Activated naive CD4-positive, alpha-beta T cell treated with anti-CD3 and anti-CD28 coated beads, Interleukin-2, amount 50 U/mL, for 16 hours (primary cell): Measurements from ENCODE around the gene ZSCAN16.
"Not testable (repeated sequence)": the region's sequence is repeated elsewhere in the genome, so short reads cannot be mapped to it uniquely, and the experiment has no call there.

Source experiments
- DNase-seq: peaks from one replicate; pipeline ENCODE4 v3.0.0-alpha.2; 2020

Gene ZSCAN16

DNA sequence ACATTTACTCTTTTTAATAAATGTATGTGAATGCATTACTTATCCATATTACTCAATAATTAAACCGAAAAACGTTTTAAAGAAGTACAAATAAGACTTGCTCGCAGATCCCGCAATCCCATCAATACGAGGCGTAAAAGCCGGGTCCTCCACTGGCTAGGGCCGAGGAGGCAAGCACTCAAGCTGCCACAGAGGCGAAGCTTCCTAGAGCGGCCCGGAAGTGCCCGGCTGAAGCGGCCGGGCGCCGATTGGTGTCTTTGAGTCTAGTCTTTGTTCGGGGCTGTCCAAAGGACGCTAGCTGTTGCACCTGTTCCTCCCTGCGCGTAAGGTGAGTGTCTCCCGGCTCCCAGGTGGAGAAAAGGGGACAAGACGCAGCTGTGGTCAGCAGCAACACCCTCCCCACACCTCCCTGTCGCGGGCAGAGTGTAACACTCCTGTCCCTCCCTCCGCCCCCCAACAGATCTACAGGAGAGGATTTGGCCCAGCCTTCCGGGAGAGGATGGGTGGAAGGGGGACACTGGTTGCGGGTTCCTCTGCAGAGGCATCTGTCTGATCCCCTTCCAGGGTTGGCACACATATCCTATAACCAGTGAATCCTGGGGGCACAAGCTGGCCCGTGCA is at the start of gene ZSCAN16:
ZSCAN16 (plus strand) TSS at position 260 of the 621 bp plus-strand sequence. CDS start 835 bp downstream, outside the sequence.
- DNase-seq: peak; percentile 76

DNA sequence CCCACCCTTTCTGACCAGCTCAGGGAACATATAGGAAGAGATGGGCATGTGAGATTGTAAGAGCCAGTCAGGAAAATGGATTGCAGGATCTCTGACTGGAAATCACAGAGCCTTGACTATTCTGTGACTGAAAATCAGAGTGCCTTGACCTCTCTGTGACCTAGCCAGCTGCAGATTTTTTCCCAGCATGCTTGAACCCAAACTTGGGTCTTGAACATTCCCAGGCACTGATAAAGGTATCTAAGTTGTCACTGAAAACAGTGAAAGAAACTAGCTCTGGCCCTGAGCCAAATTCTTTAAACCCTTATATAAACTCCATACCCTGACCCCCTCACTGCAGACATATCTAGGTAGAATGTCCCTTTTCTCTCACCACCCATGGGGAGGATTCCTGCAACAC is 46.4 kb upstream of the ZSCAN16 start:
- DNase-seq: no peak

DNA sequence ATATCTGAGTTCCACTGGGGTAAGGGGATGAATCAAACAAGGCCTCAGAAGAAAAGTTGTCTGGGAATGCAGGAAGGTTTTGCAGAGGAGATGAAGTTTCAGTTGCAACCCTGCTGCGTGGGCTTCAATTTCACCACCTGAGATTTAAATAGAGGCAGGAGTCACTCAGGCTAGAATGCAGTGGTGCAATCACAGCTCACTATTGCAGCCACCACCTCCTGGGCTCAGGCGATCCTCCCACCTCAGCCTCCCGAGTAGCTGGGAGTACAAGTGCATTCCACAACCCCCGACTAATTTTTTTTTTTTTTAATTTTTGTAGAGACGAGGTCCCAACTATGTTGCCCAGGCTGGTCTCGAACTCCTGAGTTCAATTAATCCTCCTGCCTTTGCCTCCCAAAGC is 45.6 kb upstream of the ZSCAN16 start:
- no peak for DNase-seq

DNA sequence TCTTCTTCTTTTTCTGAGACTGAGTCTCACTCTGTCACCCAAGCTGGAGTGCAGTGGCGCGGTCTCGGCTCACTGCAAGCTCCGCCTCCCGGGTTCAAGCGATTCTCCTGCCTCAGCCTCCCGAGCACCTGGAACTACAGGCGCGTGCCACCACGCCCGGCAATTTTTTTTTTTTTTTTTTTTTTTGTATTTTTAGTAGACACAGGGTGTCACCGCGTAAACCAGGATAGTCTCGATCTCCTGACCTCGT is 44.1 kb upstream of the ZSCAN16 start, which contains the start of gene ZNF165:
ZNF165 (plus strand) TSS at position 188 of the 250 bp plus-strand sequence. CDS start 4,913 bp downstream, outside the sequence.
- not testable (repeated sequence) for DNase-seq

DNA sequence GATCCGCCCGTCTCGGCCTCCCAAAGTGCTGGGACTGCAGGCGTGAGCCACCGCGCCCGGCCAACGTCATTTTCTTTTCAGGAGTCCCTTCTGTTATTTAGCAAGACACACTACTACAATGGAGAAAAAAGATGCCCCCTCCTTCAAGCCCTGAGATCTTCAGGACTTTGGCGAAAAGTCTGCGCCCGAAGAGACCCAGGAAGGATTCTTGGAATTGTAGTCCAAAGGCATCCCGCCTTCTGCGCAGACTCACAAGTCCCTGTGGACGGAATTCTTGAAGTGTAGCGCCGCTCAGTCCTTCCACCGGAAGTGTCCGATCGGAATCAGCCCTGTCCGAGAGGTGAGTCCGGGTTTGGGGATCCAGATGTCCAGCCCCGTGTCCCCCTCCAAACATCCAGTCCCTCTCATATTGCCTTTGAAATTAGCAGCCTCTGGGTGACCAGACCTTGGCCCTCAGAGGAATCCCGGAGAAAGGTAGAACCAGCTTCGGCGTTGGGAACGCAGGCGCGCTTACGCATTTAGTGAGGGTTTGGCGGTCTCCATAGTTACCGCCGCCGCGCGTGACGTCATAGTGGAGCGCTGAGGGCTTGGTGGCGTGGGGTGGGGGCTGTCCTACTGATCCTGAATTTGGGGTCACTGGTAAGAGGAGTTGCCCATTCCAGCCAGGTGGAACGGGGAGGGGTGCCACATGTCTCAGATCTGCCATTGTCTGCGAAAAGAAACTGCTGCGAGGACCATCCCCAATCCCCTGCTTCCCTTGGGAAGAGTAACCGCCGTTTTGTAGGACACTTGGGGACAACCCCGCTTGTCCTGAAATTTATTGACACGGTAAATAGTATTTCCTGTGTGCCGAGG is 43.6 kb upstream of the ZSCAN16 start:
- DNase-seq: peak; percentile 89

DNA sequence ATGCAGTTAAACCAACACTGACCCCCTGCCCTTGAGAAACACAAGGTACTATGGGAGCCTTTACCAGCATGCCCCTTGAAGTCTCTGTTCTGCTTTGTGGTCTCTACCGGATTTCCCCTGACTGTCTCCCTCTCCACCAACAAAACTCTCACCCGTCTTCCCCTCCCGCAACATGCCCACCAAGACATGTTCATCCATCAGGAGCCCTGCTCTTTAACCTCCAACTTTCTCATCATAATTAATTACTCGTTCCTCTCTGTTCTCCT is 43.0 kb upstream of the ZSCAN16 start:
- DNase-seq: no peak

DNA sequence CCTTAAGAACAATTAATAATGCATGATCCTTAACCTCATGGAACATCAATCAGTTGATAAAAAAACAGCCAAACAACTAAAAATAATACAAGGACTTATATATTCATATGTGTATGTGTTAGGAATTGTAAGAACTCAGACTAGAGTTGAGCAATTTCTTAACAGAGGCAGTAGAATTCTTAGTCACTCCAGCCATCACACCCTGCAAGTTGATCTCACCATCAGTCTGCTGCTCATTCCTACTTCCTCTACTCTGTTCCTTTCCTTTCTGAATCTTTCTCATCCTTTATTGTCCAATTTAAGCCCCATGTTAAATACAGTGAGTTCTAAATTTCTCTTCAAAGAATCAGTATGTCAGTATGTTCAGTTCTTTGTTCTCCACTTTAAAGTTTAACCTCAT is 41.5 kb upstream of the ZSCAN16 start:
- DNase-seq: no peak

DNA sequence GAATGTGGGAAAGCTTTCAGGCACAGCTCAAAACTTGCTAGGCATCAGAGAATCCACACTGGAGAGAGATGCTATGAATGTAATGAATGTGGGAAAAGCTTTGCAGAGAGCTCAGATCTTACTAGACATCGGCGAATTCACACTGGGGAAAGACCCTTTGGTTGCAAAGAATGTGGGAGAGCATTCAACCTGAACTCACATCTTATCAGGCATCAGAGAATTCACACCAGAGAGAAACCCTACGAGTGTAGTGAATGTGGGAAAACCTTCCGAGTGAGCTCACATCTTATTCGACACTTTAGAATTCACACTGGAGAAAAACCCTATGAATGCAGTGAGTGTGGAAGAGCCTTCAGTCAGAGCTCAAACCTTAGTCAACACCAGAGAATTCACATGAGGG is 35.4 kb upstream of the ZSCAN16 start:
- no peak for DNase-seq

DNA sequence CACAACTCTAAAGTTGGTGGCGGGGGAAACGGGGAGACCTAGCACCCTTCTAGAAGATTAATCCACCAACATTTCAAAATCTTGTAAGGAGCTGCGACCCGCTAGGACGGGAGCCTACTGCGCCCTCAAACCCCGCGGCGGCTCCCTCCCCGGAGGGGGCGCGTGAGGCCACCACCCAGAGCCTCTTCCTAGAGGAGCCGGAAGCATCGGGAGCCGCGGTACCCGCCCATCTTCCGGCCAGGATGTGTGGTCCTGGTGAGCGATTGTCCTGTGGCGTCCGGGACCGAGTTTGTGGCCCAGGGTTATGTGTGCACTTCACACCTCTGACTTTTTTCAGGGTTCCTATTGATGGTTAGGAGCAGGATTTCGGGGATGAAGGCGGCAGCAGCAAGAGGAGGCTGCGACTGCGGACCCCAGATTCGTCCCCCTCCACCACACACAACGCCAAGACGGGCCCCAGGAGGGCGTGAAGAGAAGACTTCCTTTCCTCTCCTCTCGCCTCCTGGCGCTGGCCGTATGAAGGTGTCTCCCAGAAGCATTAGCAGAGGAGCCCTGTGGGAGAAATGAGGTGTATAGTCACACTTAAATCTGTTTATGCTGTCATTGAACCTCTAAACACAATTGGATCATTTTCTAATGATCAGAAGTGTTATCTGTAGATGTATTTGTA is 33.4 kb upstream of the ZSCAN16 start:
- DNase-seq: no peak

DNA sequence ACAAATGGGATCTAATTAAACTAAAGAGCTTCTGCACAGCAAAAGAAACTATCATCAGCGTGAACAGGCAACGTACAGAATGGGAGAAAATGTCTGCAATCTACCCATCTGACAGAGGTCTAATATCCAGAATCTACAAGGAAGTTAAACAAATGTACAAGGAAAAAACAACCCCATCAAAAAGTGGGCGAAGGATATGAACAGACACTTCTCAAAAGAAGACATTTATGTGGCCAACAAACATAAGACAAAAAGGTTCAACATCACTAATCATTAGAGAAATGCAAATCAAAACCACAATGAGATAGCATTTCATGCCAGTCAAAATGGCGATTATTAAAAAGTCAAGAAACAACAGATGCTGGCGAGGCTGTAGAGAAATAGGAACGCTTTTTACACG is 22.2 kb upstream of the ZSCAN16 start:
- DNase-seq: not testable (repeated sequence)

DNA sequence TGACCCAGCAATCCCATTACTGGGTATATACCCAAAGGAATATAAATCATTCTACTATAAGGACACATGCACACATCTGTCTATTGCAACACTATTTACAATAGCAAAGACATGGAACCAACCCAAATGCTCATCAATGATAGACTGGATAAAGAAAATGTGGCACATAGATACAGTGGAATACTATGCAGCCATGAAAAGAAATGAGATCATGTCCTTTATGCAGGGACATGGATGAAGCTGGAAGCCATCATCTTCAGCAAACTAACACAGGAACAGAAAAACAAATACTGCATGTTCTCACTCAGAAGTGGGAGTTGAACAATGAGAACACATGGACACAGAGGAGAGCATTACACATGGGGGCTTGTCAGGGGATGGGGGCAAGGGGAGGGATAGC is 21.7 kb upstream of the ZSCAN16 start:
- DNase-seq: not testable (repeated sequence)

DNA sequence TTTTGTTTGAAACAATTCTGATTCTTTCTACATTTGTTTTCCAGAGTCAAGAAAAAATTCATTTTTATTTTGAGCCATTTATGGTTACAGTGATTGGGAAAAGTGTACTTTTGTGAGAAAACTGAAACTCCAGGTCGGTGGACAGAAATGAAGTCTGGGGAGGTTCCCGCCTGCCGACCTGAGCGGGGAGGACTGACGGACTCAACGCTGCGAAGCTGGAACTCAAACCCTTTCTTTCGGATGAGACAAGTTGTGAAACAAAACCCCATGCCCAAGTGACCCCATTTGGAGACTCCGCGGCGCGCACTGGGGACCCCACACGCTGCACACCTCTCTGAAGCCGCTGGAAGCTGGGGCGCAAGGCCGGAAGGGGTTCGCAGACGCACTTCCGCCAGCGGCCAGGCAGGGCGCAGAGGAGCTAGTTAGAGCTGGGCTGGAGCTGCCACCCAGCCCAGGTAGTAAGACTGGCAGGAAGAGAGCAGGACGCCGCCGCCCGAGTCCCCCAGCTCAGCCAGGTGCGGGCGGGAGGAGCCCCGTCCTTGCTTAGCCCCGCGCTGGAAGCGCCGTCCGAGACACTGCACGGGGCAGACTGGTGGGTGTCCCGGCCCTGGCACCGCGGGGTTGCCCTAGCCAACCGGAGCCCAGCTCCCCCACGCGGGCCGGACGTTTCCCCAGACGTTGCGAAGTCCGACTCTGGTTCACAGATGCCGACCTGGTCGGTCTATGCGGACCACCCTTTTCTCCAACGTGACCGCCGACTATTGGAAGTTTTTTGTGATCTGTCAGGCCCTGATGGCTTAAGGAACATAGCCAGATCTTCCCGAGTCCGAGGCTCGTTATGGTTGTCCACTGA is 19.8 kb upstream of the ZSCAN16 start:
- peak; percentile 85 for DNase-seq

DNA sequence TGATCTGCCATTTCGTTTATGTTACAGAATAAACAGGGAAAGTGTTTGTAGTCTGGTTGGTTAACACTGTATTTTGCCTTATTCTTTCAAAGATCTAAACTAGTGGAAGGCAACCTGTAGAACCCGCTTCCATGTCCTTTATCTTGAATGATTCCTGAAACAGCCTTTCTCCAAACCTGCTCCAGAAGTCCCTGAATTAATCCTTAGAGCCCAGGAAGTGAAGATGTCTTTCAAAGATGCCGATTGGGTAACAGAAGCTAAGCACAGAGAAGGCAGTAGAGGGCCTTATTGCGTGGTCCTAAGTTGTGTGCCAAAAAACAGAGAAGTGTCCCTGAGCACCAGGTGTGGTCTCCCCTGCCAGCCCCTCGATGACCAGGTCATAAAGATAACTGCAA is 19.2 kb upstream of the ZSCAN16 start:
- no peak for DNase-seq

DNA sequence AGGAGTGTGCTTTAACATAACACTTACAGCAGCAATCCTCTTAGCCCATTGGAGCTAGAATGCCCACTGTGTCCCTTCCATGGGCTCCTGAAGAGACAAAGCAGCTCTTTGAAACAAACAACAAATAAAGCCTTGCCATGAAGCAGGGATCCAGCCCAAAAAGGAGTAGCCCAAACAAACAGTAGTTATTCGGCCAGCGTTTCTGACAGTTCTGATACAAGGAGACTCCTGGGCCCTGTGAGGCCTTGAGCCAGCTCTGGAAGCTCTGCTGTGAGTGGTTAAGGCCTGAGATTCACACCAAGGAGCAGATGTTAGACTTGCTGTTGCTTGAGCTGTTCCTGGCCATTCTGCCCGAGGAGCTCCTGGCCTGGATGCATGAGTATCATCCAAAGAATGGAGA is 16.9 kb upstream of the ZSCAN16 start:
- no peak for DNase-seq

DNA sequence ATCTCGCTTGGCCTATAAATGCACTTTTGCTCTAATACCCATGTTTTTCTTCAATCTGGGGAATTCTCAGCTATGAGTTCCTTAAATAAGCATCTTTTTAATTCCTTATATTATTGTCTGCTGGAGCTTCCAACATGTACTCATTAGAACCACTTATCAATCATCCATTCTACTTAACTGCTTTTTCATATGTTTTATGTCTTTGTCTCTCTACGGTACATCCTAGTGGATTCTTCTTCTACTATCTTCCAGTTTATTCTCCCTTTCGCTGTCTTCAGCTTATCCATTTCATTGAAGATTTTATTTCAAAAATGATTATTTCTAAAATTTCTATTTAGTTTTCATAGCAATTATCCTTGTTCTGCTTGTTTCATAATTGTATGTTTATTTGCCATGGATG is 12.4 kb upstream of the ZSCAN16 start:
- no peak for DNase-seq

DNA sequence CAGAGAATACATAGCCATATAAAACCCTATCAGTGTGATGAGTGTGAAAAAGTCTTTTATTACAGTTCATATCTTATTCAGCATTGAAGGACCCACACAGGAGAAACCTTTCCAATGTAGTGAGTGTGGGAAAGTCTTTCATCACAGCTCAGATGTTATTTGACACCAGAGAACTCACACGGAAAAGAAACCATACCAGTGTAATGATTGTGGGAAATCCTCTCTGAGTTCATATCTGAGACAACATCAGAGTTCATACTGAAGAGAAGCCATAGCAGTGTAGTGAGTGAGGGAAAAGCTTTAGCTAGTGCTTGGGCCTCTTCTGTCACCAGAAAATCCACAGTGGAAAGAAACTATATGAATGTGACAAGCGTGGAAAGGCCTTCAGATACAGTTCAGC is 8.6 kb upstream of the ZSCAN16 start:
- no peak for DNase-seq

DNA sequence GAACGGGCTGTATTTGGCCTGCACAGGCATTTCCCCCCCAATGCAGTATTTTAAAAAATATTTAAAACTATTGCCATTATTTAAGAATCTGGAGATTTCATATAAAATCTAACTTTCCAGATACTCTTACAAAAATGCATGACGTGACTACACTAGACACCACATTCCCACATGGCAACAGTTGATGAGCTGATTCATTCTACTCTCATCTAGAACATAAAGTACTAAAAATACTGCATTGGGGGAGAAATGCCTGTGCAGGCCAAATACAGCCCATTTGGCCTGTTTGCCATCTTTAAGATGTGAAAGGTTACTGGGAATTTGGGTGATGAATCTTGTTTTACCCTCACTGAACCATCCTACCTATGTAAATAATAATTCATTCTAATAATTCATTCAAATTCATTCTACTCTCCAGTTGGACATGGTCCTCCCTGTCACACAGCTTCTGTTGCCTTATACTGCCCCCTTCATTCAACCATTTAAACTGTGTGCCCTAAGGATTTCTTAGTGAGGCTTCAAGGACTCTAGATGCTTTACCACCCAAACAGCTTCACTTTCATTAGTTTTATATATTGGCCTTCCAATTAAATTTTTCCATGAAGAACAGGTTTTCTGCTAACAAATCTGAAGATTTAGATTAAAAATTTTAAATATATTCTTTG is 6.9 kb upstream of the ZSCAN16 start:
- DNase-seq: no peak

DNA sequence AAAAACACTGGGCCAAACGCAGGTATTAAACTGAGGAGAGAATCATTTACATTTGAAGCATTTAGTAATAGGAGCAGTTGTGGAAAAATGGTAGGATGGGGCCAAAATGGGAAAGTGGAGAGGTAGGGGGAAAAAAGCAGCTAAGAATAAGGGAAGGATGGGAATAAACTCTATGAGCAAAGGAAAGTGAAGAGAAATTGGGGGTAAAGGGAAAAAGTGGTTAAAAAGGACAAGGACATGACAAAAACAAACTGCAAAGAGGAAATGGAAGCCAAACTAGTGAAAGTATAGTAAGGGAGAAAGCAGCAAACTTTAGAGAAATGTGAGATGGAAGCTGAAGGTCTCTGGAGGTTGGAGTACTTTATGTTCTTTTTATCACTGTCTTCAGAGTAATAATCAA is 6.2 kb upstream of the ZSCAN16 start:
- no peak for DNase-seq

DNA sequence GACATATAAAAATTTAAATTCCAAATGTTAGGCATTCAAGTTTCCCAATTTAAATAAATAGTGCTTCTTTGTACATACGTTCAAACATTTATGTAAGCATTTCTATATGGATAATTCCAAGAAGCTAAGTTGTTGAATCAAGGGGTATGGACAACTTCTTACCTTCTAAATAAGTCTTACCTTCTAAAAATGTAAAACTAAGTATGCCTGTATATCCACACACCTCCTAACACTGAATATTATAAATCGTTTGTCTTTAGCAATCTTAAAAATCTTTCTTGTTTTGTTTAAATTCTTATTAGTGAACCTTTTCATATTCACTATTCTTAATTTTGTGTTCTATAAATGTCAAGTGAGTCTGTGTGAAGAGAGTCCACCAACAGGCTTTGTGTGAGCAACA is 2.5 kb upstream of the ZSCAN16 start:
- DNase-seq: no peak

DNA sequence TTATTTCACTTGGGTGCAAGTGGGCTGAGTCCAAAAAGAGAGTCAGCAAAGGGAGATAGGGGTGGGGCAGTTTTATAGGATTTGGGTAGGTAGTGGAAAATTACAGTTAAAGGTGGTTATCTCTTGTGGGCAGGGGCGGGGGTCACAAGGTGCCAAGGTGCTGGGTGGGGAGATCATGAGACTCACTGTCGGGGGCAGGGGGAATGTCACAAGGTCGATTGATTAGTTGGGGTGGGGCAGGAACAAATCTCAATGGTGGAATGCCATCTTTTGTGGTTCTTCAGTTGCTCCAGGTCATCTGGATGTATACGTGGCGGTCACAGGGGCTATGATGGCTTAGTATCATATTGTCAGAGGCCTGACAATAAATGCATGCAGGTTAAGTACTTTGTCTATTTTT is 2.1 kb upstream of the ZSCAN16 start:
- not testable (repeated sequence) for DNase-seq

DNA sequence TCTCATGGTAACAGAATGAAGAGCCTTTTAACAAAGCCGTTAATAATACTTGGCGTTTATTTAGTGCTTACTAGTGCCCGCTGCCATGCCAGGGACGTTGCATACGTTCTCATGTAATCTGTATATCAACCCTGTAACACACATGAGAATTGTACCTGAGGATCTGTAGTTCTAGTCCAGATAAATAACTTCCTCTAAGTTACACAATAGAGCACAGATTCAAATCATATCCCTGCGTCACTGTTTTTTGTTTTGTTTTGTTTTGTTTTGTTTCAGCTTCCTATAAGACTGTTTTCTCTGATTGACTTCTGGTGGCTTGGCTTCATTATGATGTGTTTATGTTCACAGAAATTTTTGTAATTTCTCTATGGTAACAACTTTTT is 553 bp downstream of the ZSCAN16 start:
- no peak for DNase-seq

DNA sequence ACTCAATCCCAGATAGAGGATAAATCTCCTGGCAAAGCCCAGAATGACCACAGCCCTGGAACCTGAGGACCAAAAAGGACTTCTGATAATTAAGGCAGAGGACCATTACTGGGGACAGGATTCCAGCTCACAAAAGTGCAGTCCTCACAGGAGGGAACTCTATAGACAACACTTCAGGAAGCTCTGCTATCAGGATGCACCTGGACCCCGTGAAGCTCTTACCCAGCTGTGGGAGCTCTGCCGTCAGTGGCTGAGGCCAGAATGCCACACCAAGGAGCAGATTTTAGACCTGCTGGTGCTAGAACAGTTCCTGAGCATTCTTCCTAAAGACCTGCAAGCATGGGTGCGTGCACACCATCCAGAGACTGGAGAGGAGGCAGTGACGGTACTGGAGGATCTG is 992 bp downstream of the ZSCAN16 start:
- no peak for DNase-seq

DNA sequence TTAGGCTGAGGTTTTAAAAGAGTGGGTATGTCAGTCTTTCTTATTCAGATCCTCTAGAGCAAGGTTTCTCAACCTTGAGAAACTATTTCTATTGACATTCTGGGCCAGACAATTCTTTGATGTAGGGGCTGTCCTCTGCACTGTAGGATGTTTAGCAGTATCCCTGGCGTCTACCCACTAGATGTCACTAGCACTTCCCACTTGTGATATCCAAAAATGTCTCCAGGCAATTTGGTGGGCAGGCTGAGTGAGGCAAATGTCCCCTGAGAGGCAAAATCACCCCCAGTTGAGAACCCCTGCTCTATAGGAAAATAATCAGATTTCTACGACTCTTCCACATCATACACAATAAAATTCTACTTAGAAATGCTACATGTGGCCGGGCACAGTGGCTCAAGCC is 9.6 kb downstream of the ZSCAN16 start:
- no peak for DNase-seq
